Stimulated activated CD8-positive, alpha-beta memory T cell treated with anti-CD3 and anti-CD28 coated beads, Interleukin-15, amount 100 ng/mL, for 24 hours (primary cell): Measurements from ENCODE around the gene YJEFN3.

Experiments used
- DNase-seq: peaks from one replicate; pipeline ENCODE4 v3.0.0-alpha.2; 2020; ENCODE audit warnings: low read depth

Gene YJEFN3, protein sequence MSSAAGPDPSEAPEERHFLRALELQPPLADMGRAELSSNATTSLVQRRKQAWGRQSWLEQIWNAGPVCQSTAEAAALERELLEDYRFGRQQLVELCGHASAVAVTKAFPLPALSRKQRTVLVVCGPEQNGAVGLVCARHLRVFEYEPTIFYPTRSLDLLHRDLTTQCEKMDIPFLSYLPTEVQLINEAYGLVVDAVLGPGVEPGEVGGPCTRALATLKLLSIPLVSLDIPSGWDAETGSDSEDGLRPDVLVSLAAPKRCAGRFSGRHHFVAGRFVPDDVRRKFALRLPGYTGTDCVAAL

DNA sequence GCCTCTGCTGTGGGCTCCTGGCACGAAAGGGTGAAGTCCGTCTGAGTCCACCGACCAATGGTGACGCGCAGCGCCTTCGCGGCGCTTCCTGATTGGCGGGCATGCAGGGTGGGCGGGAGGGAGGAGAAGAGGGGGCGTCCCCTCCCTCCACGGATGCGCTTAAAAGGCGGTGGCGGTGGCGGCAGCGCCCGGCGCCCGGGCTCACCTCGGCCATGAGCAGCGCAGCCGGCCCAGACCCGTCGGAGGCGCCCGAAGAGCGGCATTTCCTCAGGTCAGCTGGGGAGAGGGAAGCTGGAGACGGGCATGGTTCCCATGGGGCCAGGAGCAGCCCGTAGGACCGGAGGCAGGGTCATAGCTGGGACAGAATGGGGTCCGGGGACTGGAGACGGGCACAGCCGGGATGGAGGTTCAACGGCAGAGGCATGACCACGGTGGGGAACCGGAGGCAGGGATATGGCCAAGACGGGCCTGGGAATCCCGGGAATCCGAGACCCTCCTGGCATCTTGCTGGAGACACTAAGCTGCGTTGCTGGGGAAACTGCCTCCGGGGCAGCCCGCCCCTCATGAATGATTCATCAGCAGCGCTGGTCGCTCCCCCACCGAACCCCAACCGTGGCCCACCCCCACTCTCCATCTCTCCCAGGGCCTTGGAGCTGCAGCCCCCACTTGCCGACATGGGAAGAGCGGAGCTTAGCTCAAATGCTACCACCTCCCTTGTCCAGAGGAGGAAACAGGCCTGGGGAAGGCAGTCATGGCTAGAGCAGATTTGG lies at the start of gene YJEFN3:
YJEFN3 (plus strand) TSS at position 191 of the 770 bp plus-strand sequence; CDS start at position 213, 22 bp downstream.
- no peak for DNase-seq

DNA sequence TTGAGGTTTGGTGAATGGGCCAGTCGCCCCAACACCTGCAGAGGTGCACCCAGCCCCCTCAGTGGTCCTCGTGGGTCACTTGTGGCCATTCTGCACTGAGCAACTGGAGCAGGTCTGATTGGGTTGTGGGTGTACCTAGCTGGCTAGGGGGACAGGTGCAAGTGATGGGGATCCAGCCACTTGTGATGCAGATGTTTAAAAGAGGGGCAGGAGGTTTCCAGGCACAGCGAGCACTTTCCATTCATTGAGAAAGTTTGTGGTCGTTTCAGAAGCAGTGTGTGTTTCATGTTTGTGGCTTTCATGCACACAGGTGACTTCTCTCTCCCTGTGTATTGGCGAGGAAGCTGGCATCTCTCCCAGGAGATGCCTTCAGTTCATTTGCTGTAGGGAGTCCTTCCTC lies 48.0 kb upstream of the YJEFN3 start:
- DNase-seq, result no peak

DNA sequence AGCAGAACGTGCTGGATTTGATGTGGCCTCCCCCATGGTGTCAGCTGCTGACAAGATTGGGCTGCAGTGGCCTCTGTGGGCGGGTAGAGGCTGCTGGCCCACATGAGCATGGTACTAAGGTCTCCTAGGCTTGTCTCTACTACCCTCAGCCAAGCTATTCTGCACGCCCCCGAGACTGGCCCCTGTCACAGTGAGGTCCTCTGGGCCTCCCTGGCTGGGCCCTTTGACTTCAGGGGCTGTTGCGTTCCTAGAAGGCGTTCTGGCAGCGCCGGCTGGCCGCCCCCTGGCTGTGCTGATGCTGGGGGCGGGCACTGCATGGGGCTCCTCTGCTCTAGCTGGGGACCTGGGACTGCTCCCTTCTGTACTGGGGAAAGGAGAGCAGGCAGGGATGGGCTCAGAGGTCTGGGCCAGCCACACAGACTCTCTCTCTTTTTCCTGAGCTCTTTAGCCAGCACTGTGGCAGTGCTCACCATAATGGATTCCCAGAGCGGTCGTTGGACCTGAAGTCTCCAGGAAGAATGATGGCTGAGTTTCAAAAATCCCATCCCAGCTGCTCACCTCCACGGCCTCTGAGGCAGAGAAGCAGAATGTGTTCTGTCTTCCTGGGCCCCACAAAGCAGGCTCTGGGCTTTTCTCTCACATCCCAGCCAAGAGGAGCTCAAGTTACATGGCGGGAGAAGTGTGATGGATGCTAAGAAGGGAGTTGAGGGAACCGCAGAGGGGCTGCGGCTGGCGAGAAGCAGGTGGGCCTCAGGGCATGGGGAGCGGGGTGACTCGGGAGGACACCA lies 45.7 kb upstream of the YJEFN3 start:
- no peak for DNase-seq

DNA sequence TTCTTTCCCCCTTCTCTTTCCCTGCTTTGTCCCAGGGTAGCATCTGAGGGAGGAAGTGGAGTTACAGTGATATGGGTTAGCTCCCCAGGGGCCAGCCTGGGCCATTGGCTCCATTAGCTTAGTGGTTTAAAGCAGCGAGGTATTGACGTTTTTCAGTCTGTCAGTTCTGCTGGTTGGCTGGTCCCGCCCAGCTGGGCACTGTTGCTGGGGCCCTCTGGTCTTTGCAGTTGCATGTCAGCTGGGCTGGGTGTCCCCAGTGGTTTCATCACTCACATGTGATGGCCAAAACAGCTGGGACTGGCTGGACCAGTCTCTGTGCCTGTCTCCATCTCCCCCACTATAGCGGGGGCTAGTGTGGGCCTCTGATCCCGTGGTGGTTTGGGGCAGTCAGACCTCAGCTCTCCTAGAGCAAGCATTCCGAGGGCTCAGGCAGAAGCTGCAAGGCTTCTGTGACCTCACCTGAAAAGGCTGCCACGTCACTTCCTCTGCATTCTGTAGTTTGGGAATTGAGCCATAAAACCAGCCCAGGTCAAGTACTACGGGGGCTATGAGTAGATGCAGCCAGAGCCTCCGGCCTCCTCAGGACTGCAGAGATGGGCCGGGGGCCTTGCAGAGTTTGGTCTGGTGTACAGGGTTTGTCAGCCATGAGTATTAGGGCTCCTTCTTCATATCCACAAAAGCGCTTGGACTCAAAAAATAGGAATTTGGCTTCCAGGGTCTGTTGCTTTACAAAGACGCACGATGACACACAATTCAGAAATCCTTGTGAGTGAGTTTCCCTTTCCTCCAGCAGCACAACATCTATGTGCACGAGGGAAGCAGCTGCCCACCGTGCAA lies 43.3 kb upstream of the YJEFN3 start:
- no peak for DNase-seq

DNA sequence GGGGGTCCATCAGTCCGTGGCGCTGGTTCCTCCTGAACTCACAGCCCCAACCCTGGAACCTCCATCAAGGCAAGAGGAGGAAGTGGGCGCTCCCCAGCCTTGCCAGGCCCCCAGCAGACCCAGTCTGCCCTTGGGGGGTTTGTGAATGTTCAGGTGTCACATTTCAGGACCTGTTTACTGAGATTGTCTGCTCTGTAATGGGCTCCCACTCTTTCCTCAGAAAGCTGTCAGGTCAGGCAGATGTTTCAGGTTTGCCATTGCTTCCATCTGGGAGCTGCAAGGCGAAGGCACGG lies 42.8 kb upstream of the YJEFN3 start:
- no peak for DNase-seq

DNA sequence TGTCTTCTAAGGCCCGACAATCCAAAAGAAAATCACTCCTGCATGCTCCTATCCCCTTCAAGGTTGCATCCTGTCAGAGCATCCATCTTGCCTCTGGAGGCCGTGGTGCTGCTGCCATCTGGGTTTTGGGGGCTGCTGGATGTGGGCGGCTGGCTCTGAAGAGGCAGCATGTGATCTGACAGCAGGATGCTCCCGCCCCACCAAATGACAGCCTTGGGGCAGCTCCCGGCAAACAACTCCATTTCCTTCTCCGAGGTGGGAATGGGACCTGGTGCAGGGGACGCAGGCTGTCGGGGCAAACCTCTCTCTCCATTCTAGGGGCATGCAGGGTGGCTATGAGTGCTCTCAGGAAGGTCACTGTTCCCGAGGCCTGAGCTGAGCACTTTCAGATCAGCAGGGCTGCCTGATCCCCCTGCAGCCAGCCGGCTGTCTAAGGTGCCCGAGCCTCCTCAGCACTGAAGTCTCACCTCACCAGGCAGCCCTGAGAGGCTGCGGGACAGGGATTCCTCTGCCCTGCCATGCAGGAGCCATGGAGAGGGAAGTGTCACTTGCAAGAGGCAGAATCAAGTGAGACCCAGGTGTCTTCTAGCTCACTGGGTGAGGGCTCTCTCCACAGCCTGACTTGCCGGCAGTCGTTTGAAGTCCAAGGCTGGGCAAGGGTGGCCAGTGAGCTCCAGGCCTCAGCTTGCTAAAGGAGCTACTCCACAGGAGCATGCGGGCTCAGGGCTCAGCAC lies 42.2 kb upstream of the YJEFN3 start:
- DNase-seq, result no peak

DNA sequence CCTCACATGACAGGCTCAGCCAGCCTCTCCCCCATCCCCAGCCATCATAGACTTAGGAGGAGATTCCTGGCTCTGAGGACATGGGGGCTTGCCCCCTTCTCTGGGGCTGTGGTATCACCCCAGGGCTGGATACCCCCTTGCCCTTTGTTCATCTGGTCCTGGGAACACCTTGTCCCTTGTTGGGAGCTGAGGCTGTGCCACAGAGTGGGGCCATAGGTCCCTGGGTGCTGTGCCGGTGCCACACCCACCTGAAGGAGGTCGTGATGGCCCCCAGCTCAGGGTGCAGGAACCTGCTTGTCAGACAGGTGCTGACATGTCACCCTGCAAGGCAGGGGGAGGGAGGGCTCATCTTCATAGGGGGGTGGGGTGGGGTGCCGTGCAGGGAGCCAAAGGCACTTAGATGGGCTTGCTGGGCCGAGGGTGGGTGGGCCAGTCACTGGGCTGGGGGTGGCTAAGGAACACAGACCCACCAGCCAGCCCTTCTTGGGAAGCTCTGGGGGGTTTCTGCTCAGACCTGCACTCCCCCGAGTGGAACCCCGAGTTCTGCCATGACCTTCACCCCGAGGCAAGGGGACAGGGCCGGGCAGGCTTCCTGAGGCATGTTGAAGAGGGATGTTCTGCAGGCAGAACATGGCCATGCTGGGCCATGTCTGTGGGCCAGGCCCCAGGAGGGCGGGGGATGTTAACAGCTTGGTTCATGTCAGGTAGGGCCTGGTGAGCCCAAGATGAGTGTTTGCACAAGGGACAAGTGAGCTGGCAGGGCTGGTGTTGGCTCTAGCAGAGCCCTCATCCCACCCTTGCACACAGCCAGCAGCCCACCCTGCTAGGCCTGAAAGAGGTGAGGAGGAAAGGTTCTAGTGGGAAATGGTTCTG lies 41.4 kb upstream of the YJEFN3 start:
- DNase-seq, result no peak

DNA sequence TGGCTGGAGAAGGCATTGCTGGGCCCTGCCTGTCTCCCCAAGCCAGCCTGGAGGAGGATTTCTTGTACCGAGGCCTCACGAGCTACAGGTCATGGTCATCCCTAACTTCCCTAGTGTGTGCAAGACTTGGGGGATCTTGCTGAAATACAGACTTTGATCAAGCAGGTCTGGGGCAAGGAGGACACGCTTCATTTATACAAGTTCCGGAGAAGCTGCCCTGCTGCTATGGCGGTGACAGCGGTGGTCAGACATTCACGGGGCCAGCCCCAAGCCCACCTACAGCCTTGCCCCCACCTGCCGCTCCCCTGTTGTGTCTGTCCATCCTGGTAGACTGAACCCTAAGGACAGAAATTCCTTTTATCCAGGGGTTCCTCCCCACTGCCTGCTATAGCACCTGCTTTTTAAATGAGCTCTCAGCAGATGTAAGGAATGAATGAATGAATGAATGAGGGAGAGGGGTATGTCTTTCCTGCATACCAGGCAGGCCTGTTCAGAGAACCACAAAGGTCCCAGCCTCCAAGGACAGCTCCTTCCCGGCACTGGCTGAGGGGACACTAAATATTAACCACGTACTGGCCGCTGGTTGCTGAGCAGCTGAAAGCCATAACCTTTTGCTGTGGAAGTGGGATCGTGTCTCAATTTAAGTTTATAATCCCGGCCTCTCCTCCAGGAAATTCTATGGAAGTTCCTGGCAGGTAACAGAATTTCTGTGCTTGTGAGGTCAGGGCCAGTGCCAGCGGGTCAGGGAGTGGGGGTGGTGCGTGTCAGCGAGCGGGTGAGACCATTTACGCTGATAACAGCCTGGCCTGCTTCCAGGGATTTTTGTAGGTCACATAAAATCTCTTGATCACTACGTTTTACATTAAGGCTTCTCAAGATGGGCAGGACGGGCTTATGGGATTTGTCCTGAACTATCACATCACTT lies 40.5 kb upstream of the YJEFN3 start:
- no peak for DNase-seq

DNA sequence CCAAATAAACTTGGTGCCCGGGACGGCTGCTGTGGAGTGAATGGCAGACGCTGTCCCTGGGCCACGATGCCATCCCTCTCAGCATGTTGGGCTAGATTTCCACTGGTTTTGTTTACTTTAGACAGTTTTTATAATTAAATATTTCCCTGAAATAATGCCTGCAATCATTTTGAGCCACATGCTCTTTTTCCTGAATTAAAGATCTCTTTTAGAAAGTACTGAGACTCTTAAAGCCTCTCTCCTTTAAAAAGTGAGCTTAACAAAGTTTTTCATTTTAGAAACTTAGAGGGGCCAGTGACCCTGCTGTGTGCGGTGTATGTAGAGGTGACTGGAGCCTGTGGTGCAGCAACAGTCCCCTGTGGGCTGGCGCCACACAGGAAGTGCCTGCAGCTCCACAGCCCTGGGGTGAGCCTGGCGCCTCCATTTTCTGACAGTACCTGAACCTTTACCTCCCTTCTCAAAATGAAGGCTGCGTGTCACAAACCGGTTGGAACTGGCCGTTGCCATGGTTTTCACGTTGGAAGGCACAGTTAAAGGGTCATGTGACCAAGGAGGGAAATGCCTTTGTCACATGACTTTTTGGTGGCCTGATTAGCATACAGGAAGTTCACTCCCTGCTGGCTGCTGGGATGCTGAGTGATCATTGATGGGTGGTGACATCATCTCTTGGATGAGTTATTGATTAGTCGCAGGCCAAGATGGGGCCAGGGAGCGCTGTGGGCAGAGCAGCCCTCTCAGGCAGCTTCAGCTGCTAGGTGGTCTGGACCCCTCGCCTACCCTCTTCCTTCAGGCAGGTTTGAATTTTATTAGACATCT lies 39.6 kb upstream of the YJEFN3 start:
- peak; percentile 47 for DNase-seq

DNA sequence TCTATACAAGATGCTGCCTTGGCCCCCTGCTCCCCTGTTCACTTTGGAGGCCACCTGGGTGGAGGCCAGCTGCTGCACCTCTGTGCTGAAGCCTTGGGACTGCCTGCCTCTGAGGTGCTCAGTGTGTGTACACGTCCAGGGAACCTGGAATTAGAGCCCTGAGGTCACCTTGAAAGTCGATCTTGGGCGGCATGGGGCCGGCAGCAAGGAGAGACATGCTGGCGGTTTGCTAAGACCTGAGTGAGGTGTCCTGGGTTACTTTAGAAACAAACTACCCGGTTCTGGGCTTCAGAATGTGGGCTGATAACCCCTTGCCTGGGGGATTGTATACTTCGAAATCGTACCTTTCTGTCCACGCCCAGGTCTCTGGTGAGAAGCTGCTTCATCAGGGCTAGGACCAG lies 38.9 kb upstream of the YJEFN3 start:
- no peak for DNase-seq

DNA sequence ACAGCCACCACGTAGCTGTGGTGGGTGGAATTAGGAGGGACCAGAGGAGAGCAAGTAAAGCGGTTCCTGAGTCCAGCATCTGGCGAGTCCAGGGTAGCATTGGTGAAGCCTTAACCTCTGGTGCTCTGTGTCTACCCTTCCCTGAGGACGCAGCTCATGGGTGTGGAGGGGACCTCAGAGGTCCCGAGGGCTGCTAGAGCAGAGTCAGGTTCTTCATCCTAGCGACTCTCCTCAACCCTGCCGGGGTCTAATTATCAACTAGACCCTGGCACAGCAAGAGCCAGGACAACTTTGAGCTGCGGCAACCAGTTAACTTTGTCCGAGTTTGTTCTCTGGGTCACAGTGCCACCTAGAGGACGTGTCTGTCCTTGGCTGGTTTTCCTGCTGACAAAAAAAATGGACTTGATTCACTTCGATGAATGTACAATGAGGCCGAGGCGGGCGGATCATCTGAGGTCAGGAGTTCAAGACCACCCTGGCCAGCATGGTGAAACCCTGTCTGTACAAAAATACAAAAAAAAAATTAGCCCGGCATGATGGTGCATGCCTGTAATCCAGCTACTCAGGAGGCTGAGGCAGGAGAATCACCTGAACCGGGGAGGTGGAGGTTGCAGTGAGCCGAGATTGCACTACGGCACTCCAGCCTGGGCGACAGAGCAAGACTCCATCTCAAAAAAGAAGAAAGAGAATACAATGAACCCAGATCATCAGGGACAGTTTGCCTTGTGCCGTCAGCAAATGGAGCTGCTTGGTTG lies 38.3 kb upstream of the YJEFN3 start:
- peak; percentile 30 for DNase-seq

DNA sequence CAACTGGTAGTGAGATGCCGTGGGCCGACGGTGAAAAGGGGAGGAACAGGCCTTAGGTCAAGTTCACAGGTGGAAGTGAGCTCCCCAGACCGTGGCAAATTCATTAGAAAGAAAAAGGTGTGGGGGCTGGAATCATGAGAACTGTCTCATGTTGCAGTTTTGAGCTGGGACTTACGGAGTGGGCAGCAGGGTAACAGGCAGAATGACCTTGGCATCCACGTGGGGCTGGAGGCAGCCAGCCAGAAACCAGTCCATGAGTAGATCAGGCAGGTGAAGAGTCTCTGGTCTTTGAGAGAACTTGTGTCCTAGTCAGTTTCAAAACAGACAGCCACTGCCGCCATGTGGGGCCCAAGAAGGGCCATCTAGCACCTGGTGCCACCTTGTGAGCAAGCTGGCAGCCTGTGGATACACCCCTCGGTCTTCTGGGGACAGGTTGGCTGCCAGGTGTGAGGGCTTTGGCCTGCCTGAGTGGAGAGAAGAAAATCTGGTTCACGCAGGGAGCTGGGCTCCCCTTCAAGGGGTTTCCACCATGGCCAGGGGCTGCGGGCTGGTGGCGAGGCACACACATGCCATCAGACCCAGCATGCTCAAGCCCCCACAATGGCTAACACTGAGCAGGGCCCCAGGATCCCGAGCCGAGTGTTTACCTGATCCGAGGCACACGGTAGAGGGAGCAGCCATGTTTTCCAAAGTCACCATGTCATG lies 37.2 kb upstream of the YJEFN3 start:
- no peak for DNase-seq

DNA sequence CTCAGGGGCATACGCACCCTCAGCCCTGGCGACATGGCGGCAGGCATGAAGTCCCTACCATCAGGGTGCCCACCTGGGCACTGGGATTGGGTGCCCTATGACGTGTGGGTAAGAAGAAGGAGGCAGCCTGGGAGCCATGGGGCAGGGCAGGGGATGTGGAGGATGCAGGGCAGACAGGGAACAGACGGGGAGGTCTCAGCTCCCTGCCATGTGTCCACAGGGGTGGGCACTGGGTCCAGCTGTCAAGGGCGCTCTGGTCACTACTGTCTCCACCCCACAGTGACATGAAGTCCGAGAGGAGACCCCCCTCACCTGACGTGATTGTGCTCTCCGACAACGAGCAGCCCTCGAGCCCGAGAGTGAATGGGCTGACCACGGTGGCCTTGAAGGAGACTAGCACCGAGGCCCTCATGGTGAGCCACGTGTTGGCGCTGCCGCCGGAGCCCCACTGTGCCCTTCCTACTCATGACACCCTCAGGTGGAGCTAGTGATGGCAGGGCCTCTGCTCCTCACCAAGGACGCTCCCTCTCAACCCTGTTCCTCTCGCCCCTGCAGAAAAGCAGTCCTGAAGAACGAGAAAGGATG lies 36.6 kb upstream of the YJEFN3 start:
- DNase-seq, result no peak

DNA sequence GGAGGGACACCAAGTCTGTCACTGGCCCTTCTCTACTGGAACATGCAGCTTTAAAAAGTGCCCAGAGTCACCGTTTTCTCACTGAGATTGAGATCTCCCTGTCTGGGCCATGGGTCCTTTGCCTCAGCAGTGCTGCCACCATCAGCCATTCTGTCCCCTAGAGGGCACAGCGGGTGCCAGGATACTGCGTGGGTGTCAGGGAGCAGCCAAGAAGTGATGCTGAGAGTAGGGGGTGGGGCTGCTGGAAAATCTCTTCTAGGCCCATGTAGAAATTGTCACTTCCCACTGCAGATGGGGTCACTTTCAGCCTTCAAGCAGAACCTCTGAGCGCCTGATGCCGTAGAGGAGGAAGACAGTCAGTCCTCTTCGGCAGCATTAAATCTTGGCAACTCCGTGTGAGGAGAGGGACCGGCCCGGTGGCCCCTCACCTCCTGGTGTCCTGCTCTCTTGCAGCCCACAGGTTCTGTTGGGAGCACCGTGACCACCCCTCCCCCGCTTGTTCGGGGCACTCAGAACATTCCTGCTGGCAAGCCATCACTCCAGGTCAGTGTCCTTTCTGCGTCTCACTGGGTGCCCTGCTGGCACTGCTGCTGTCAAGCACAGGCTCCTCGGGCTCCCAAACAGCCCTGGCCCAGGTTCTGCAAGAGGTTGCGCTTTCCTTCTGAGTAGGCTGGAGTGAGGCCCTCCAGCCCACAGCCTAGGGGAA lies 34.7 kb upstream of the YJEFN3 start:
- no peak for DNase-seq

DNA sequence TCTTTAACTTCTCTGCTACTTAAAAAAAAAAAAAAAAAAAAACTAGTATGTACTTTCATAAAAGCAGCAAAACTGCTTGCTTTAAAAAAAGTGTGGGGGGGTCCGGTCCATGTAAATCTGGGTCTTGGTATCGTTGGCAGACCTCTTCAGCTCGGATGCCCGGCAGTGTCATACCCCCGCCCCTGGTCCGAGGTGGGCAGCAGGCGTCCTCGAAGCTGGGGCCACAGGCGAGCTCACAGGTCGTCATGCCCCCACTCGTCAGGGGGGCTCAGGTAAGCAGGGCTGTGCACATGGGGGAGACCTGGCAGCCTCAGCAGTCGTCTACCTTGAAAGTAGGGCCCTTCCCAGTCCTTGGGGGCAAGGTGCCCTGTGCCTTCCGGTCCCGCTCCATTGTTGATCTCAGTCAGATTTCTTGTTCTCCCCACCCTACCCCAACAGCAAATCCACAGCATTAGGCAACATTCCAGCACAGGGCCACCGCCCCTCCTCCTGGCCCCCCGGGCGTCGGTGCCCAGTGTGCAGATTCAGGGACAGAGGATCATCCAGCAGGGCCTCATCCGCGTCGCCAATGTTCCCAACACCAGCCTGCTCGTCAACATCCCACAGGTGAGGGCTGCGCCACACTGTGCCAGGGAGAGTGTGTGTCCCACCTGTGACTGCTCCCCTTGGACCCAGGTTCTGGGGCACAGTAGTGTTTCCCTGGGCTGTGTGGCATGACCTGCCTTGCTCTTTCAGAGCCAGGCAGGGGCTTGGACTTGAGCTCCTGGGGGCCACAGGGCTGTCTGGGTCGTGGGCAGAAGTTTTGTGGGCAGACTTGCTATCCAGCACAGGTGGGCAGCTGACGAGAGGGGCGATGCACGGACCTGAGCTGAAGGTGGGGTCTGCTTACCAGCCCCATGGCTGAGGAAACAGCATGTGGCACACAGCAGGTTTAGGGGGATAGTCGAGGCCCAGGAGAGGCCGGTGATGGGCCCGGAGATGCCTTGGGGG lies 32.8 kb upstream of the YJEFN3 start:
- DNase-seq, result no peak
